ENCODE measurements around the gene SAP30. TPM values are rescaled to one million over a fixed set of nuclear protein-coding genes. Genes with fewer than 3 reads are reported as not detected.

The SAP30 gene
- total and polyA plus RNA-seq, 9 of the 15 experiments (the other 6 are each of a cell fraction or from before 2014, with no cell fraction given), result 5.9 to 51.1 (median 32.6) TPM

- TF ChIP-seq, protein P1, sequence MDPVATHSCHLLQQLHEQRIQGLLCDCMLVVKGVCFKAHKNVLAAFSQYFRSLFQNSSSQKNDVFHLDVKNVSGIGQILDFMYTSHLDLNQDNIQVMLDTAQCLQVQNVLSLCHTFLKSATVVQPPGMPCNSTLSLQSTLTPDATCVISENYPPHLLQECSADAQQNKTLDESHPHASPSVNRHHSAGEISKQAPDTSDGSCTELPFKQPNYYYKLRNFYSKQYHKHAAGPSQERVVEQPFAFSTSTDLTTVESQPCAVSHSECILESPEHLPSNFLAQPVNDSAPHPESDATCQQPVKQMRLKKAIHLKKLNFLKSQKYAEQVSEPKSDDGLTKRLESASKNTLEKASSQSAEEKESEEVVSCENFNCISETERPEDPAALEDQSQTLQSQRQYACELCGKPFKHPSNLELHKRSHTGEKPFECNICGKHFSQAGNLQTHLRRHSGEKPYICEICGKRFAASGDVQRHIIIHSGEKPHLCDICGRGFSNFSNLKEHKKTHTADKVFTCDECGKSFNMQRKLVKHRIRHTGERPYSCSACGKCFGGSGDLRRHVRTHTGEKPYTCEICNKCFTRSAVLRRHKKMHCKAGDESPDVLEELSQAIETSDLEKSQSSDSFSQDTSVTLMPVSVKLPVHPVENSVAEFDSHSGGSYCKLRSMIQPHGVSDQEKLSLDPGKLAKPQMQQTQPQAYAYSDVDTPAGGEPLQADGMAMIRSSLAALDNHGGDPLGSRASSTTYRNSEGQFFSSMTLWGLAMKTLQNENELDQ (CRISPR knock-in tag; IDR thresholded peaks at IDR 0.05; ENCODE audit: borderline replicate concordance), result no peak
- TF ChIP-seq PTBP1 (IDR thresholded peaks at IDR 0.05; ENCODE audit: low read depth, low read length) (no peak), SAFB2 (IDR thresholded peaks at IDR 0.05; ENCODE audit: borderline replicate concordance, low read depth, low read length, severe bottlenecking) (no peak), ZNF395 (CRISPR knock-in tag; IDR thresholded peaks at IDR 0.05) (no peak)
These were observed 16.0 kb downstream of the SAP30 start (continued) for GRCh38 chr4:173386751-173387150.

- no peak overlapping the region for H2AFZ ChIP-seq (ENCODE audit: low read depth, low read length)
- 86% methylated on average over 1 of the region's 1 CpG for WGBS (ENCODE audit: insufficient coverage, low coverage, missing lambda C conversion rate)
- H3K9me1 ChIP-seq (ENCODE audit: control insufficient read depth, insufficient read depth, low read length), result no peaks in the 10 kb centered on the region
- no peak overlapping the region for H3K27ac ChIP-seq (ENCODE audit: extremely low read depth, low read depth, low read length)
- H3K79me2 ChIP-seq (ENCODE audit: control insufficient read depth, insufficient read depth, low read length), result no peaks in the 10 kb centered on the region
- ATAC-seq, result no peak
- ChIA-PET POLR2A (no interaction called here), CTCF (ENCODE audit: low intra/inter-chr PET ratio) (no interaction called here)
- H3K27me3 ChIP-seq (ENCODE audit: control insufficient read depth in 2 of 2, insufficient read depth in 2 of 2, low read length in 2 of 2), result no peaks in the 10 kb centered on the region
- intact Hi-C loops (cut with micrococcal nuclease), result no loop called here
- in situ Hi-C loops (cut with MboI), result no loop called here
- no peak for TF ChIP-seq ZBED1 (IDR thresholded peaks at IDR 0.05)
- no peak for TF ChIP-seq SETDB1 (IDR thresholded peaks at IDR 0.05; ENCODE audit: low read length)
- no peak for TF ChIP-seq KLF6 (CRISPR knock-in tag; IDR thresholded peaks at IDR 0.05; ENCODE audit: borderline replicate concordance)
- TF ChIP-seq SRF (CRISPR knock-in tag; IDR thresholded peaks at IDR 0.05), result no peak
- H4K20me1 ChIP-seq (replicated peaks; ENCODE audit: control insufficient read depth, insufficient read depth, low read length), result no peaks in the 10 kb centered on the region
- no peak overlapping the region for H3K4me3 ChIP-seq
- no peak overlapping the region for H3K4me2 ChIP-seq (ENCODE audit: insufficient read depth, low read length)
- FAIRE-seq, result no peak
- no peaks in the 10 kb centered on the region for H3K9me3 ChIP-seq (replicated peaks; ENCODE audit: control insufficient read depth, insufficient read depth, low read depth, low read length)
- no TSS peak for BruUV-seq (replicated peaks)
- H3K36me3 ChIP-seq (ENCODE audit: control insufficient read depth, insufficient read depth, low read length), result no peaks in the 10 kb centered on the region
- H3K9ac ChIP-seq (ENCODE audit: insufficient read depth in 1 of 2, low read depth in 2 of 2, low read length in 2 of 2), result no peak overlapping the region
- H3K4me1 ChIP-seq (replicated peaks in 1 of 2; ENCODE audit: control insufficient read depth in 2 of 2, insufficient read depth in 2 of 2, low read length in 2 of 2), result no peaks in the 10 kb centered on the region
- DNase-seq (ENCODE audit: extremely low read depth in 1 of 4, low spot score in 3 of 4), result no peak
These were observed 20.9 kb downstream of the SAP30 start for GRCh38 chr4:173391701-173392100.
